Natural killer cell (primary cell): ENCODE measurements around the gene STH. TPM values are rescaled to one million over a fixed set of nuclear protein-coding genes. Genes with fewer than 3 reads are reported as not detected.
A peak's percentile ranks its signal among the peaks of the same experiment; 100 is the strongest.

ENCODE experiments used
- ATAC-seq, 3 donors: fragments of 150-1000 bp in 2 of 3; fragments of 200-7000 bp in 1 of 3; cut with Tn5 transposase; 1 replicate in 1 of 3; 2 replicates in 2 of 3; pipeline ENCODE4 v1.10.0; 2021; ENCODE audit warnings: mild to moderate bottlenecking in 2 of 3, moderate library complexity in 2 of 3
- DNase-seq, 2 donors: peaks; one replicate each; pipeline versions ENCODE4 v3.0.0 to v3.0.0-alpha.2; 2013 to 2021; ENCODE audit warnings: mixed read lengths in 1 of 2
- H3K27ac ChIP-seq: one replicate; pipeline ENCODE4 v1.5.1; 2013; ENCODE audit warnings: mild to moderate bottlenecking, low read length
- H3K27me3 ChIP-seq: one replicate; pipeline ENCODE4 v1.6.1; 2013; ENCODE audit warnings: low read length; ENCODE audit not compliant: control insufficient read depth, insufficient read depth
- H3K36me3 ChIP-seq: one replicate; pipeline ENCODE4 v1.6.1; 2013; ENCODE audit warnings: low read length; ENCODE audit not compliant: control insufficient read depth, insufficient read depth
- H3K4me1 ChIP-seq: one replicate; pipeline ENCODE4 v1.6.1; 2013; ENCODE audit warnings: low read length; ENCODE audit not compliant: control insufficient read depth, insufficient read depth
- H3K4me3 ChIP-seq: one replicate; pipeline ENCODE4 v1.5.1; 2013; ENCODE audit warnings: low read length
- H3K9me3 ChIP-seq: one replicate; pipeline ENCODE4 v1.6.1; 2013; ENCODE audit warnings: low read length; ENCODE audit not compliant: control insufficient read depth, insufficient read depth
- H3K27ac Mint-ChIP-seq, 2 donors: one replicate each; pipeline ENCODE4 v1.8.0; 2022; ENCODE audit warnings: mild to moderate bottlenecking in 2 of 2, mixed read lengths in 2 of 2, moderate library complexity in 1 of 2
- H3K27me3 Mint-ChIP-seq, 2 donors: one replicate each; pipeline ENCODE4 v1.8.0; 2022; ENCODE audit warnings: low read depth in 2 of 2, mixed read lengths in 2 of 2
- H3K36me3 Mint-ChIP-seq: one replicate; pipeline ENCODE4 v1.8.0; 2022; ENCODE audit warnings: mixed read lengths
- H3K4me1 Mint-ChIP-seq, 2 donors: one replicate each; pipeline ENCODE4 v1.8.0; 2022; ENCODE audit warnings: mixed read lengths in 2 of 2
- H3K4me3 Mint-ChIP-seq: one replicate; pipeline ENCODE4 v1.8.0; 2022; ENCODE audit warnings: mild to moderate bottlenecking, moderate library complexity, mixed read lengths
- H3K9me3 Mint-ChIP-seq, 2 donors: one replicate each; pipeline ENCODE4 v1.8.0; 2022; ENCODE audit warnings: mixed read lengths in 2 of 2
- WGBS: methylation state at CpG from one replicate; pipeline ENCODE4 v1.1.7; 2013; ENCODE audit warnings: missing lambda C conversion rate; ENCODE audit not compliant: insufficient coverage; 5-methylcytosine and 5-hydroxymethylcytosine counted together
- intact Hi-C: fragments of 100-400 bp; cut with micrococcal nuclease; formaldehyde crosslinking; loops from one replicate; pipeline ENCODE4 v1.14.2; 2022
- total RNA-seq, 4 donors: library from RNA; stranded (reverse); fragments of 120-200 nt in 1 of 4; gene quantifications; one replicate each; pipeline versions ENCODE4 v1.2.3 to v1.2.4, GENCODE V29; 2013 to 2022
- TF ChIP-seq, protein P1 (sequence below): fragments of 200-600 bp; IDR thresholded peaks from one replicate; pipeline ENCODE4 v1.8.0; 2022; ENCODE audit warnings: antibody characterized with exemption

STH gene
- total RNA-seq, 3 donors from 2014 or later (not counting 1 experiment from before 2014, with no cell fraction given), result not detected

DNA sequence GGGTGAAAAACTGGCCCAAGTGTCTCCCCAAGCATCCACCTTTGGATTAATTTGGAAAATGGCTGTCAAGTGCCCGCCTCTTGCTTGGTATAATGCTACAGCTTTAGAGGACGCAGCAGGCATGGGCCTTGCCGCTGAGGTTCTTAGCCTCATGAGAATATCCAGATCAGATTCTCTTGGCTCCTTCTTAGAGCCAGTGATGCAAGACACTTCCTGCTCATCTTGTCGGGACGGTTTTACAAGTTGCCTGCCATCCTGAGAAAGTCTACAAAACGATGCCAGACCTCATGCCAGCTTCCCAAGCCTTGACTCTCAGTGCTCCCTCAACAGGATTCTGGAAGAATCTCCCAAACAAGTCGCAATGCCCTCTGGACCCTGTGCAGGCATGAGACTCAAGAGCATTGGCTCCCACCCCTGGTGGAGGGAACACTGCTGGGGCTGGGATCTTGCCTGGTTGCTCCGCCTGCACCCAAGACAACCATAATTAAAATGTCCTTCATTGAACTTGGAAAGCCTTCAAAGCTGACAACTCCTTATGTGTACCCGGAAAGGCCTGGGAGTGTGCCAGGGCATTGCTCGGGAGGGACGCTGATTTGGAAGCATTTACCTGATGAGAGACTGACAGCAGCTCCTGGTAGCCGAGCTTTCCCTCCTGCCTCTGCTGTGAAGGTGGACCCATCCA, 25.8 kb upstream of the STH start:
- H3K36me3 Mint-ChIP-seq, result no peaks in the 10 kb centered on the region
- peaks cover 0 to 14% of the 10 kb centered on the region in 2 donors for H3K27me3 Mint-ChIP-seq
- Histone ChIP-seq H3K9me3 (no peaks in the 10 kb centered on the region), H3K27ac (no peak overlapping the region), H3K4me3 (no peak overlapping the region), H3K36me3 (no peaks in the 10 kb centered on the region), H3K4me1 (peaks cover 4% of the 10 kb centered on the region), H3K27me3 (no peaks in the 10 kb centered on the region)
- WGBS, result 84% methylated on average over 12 of the region's 12 CpGs
- peaks cover 3 to 4% of the 10 kb centered on the region in 2 donors for H3K9me3 Mint-ChIP-seq
- H3K4me3 Mint-ChIP-seq, result no peak overlapping the region
- ATAC-seq, result no peak
- TF ChIP-seq, protein P1, sequence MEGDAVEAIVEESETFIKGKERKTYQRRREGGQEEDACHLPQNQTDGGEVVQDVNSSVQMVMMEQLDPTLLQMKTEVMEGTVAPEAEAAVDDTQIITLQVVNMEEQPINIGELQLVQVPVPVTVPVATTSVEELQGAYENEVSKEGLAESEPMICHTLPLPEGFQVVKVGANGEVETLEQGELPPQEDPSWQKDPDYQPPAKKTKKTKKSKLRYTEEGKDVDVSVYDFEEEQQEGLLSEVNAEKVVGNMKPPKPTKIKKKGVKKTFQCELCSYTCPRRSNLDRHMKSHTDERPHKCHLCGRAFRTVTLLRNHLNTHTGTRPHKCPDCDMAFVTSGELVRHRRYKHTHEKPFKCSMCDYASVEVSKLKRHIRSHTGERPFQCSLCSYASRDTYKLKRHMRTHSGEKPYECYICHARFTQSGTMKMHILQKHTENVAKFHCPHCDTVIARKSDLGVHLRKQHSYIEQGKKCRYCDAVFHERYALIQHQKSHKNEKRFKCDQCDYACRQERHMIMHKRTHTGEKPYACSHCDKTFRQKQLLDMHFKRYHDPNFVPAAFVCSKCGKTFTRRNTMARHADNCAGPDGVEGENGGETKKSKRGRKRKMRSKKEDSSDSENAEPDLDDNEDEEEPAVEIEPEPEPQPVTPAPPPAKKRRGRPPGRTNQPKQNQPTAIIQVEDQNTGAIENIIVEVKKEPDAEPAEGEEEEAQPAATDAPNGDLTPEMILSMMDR, result no peak
- H3K4me1 Mint-ChIP-seq, result peaks cover 0 to under 1% of the 10 kb centered on the region in 2 donors
- H3K27ac Mint-ChIP-seq, result no peak overlapping the region
- DNase-seq, result no peak
- intact Hi-C loops, result no loop called here

DNA sequence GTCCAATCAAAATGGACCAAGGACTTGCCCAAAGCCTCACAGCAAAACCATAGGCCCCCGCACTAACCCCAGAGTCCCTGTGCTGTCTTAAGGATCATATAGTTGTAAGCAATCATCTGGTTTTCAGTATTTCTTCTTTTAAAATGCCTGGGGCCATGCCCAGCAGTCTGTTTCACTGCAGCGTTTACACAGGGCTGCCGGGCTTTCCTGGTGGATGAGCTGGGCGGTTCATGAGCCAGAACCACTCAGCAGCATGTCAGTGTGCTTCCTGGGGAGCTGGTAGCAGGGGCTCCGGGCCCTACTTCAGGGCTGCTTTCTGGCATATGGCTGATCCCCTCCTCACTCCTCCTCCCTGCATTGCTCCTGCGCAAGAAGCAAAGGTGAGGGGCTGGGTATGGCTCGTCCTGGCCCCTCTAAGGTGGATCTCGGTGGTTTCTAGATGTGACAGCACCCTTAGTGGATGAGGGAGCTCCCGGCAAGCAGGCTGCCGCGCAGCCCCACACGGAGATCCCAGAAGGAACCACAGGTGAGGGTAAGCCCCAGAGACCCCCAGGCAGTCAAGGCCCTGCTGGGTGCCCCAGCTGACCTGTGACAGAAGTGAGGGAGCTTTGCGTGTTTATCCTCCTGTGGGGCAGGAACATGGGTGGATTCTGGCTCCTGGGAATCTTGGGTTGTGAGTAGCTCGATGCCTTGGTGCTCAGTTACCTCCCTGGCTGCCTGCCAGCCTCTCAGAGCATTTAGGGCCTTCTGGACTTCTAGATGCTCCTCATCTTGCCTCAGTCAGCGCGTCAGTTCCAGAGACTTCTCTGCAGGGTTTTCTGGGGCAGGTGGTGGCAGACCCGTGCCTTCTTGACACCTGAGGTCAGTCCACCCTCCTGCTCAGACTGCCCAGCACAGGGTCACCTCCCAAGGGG, 24.8 kb upstream of the STH start:
- no peak overlapping the region for H3K4me3 Mint-ChIP-seq
- peaks cover 3 to 4% of the 10 kb centered on the region in 2 donors for H3K9me3 Mint-ChIP-seq
- ATAC-seq (no peak), DNase-seq (no peak)
- H3K27me3 Mint-ChIP-seq, result peaks cover 0 to 13% of the 10 kb centered on the region in 2 donors
- H3K36me3 ChIP-seq, result no peaks in the 10 kb centered on the region
- H3K4me1 Mint-ChIP-seq, result no peaks in the 10 kb centered on the region
- H3K27ac Mint-ChIP-seq, result no peak overlapping the region
- 87% methylated on average over 17 of the region's 17 CpGs for WGBS
- H3K4me3 ChIP-seq, result no peak overlapping the region
- no peaks in the 10 kb centered on the region for H3K9me3 ChIP-seq
- no peak overlapping the region for H3K27ac ChIP-seq
- intact Hi-C loops, result no loop called here
- no peaks in the 10 kb centered on the region for H3K36me3 Mint-ChIP-seq
- H3K27me3 ChIP-seq, result no peaks in the 10 kb centered on the region
- TF ChIP-seq, protein P1, result no peak
- H3K4me1 ChIP-seq, result peaks cover 4% of the 10 kb centered on the region

DNA sequence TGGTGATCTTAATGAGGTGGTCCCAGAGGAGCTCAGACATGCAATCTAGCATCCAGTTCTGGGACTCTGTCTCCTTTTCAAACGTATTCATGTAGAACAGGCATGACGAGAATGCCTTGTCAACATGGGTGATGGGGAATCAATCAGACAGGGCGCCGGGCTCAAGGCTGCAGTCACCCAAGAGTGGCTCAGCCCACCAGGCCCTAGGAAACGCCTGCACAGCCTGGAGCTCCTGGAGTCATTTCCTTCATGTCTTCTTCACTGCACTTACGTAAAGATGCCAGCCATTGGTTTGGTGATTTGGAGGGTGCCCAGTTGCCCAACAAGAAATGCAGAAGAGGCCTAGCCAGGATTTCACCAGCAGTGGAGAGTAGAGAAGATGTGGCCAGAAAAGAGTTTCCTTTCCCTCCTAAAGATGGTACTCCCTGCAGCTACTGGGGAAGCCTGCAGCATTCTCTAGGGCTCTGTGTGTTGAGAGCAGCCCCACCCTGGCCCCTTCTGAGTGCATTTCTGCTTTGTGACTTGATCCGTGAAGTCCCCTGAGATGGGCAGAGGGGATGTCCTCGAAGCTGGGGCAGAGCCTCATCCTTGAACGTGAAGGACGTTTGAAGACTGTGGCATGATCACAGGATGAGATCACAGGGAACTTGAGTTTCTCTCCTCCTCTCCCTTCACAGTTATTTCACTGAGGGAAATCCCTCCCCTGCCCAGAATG, 24.0 kb upstream of the STH start:
- H3K27me3 Mint-ChIP-seq, result peaks cover 0 to 7% of the 10 kb centered on the region in 2 donors
- 73% methylated on average over 10 of the region's 10 CpGs for WGBS
- no peaks in the 10 kb centered on the region for H3K4me1 Mint-ChIP-seq
- ATAC-seq (no peak), DNase-seq (no peak)
- no peaks in the 10 kb centered on the region for H3K36me3 Mint-ChIP-seq
- intact Hi-C loops, result no loop called here
- Histone ChIP-seq H3K27ac (peak overlapping the region; percentile 15), H3K36me3 (no peaks in the 10 kb centered on the region), H3K4me3 (no peak overlapping the region), H3K4me1 (peaks cover 4% of the 10 kb centered on the region), H3K9me3 (no peaks in the 10 kb centered on the region), H3K27me3 (no peaks in the 10 kb centered on the region)
- H3K4me3 Mint-ChIP-seq, result no peak overlapping the region
- TF ChIP-seq, protein P1, result no peak
- no peak overlapping the region for H3K27ac Mint-ChIP-seq
- no peaks in the 10 kb centered on the region for H3K9me3 Mint-ChIP-seq
